CD4-positive, alpha-beta T cell treated with Interleukin-2 at 100 ng/mL for 4 hours (primary cell): ENCODE measurements around the gene BTNL8.
"Not testable (repeated sequence)": the region's sequence is repeated elsewhere in the genome, so short reads cannot be mapped to it uniquely, and the experiment has no call there.

Experiments used
- DNase-seq: peaks from one replicate; pipeline ENCODE4 v3.0.0-alpha.2; 2020; ENCODE audit warnings: low spot score

BTNL8 gene

GRCh38 chr5:180875860-180876426 is 23.0 kb upstream of the BTNL8 start:
- DNase-seq, result no peak

- not testable (repeated sequence) for DNase-seq
These were observed 13.0 kb upstream of the BTNL8 start for GRCh38 chr5:180885845-180886529.

DNA sequence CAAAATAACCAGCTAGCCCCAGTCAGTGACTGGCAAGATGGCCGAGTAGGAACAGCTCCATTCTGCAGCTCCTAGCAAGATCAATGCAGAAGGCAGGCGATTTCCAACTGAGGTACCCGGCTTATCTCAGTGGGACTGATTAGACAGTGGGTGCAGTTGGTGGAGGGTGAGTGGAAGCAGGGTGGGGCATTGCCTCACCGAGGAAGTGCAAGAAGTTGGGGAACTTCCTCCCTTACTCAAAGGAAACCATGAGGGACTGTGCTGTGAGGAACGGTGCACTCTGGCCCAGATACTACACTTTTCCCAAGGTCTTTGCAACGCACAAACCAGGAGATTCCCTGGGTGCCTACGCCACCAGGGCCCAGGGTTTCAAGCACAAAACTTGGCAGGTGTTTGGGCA is 9.6 kb upstream of the BTNL8 start:
- DNase-seq, result no peak

DNA sequence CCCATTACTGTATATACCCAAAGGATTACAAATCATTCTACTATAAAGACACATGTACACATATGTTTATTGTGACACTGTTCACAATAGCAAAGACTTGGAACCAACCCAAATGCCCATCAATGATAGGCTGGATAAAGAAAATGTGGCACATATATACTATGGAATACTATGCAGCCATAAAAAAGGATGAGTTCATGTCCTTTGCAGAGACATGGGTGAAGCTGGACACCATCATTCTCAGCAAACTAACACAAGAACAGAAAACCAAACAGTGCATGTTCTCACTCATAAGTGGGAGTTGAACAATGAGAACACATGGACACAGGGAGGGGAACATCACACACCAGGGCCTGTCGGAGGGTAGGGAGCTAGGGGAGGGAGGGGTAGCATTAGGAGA is 3.6 kb upstream of the BTNL8 start:
- not testable (repeated sequence) for DNase-seq

DNA sequence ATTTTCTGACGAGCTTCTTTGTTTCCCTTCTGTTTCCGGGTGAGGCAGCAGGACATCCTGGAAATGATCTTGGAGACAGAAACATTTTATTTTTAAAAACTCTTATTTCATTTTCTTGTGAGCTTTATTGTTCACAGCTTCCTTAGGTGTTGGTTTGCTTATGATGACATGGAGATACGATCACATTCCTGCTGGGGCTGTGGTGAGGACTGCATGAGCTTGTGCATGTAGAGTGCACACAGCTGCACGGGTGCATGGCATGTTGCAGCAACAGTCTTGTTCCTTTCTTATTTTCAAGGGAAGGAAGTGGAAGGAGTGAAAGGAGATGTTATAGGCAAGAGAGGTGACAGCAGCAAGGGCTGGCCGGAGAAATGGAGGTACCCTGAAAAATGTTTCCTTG is 1.2 kb downstream of the BTNL8 start:
- no peak for DNase-seq

DNA sequence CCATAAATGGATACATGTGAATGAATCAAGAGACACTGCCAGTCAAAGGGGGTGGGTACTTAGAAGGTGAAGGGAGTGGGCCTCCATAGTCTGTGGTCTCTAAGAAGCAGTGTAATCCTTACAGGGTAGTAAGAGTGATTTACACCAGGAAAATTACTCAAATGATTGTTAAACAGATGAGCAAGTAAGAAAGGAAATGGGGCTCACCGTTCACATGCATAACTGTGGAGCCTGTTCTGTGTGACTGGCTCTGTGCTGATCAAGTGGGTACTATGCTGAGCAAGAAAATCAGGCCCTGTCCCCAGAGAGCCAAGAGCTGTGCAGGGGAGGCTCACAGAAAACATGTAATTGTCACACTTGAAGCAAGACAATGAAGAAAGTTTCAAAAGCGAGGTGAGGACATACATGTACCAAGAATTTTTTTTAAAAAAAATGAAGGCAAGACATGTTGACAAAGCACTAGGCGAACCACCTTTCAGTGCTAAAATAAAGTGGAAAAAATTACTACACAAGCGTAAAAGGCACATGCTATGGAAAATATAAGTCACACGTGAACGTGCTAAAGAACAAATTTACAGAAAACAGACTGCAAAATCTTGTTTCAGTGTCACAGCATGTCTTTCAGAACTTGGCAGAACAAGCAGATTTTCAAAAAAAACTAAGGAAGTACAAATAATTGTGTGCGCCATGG is 2.5 kb downstream of the BTNL8 start:
- DNase-seq, result no peak

DNA sequence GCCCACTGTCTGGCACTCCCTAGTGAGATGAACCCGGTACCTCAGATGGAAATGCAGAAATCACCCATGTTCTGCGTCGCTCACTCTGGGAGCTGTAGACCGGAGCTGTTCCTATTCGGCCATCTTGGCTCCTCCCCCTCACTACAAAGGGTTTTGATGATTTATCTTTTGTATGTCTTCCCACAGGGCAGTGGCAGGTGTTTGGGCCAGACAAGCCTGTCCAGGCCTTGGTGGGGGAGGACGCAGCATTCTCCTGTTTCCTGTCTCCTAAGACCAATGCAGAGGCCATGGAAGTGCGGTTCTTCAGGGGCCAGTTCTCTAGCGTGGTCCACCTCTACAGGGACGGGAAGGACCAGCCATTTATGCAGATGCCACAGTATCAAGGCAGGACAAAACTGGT is 9.4 kb downstream of the BTNL8 start:
- DNase-seq, result no peak

DNA sequence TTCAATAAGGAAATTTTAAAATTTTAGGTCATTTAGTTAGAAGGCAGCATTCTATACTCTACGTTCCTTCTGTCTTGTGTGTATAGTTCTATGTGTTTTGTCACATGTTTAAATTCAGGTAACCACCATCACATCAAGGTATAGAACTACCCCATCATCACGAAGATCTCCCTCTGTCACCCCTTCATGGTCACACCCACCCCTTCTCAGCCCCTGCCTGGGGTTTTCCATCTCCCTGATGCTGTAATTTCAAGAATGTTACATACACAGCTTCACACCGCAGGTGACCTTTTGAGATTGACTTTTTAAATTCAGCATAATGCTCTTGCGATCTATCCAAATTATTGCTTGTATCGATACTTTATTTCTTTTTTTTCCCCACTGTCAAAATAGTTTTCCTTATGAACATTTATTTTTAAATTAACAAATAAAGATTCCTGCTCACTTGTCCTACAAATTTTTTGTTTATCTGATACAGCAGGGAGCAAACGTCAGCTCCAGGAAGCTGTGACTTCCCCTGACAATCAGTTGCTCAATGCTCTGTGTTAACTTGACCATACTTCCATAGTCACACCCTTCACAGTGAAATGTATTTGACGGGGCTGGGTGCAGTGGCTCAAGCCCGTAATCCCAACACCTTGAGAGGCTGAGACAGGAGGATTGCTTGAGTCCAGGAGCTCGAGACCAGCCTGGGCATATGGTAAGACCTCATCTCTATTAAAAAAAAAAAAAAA is 10.2 kb downstream of the BTNL8 start:
- DNase-seq, result no peak

GRCh38 chr5:180909782-180910181 is 10.8 kb downstream of the BTNL8 start:
- DNase-seq, result no peak

DNA sequence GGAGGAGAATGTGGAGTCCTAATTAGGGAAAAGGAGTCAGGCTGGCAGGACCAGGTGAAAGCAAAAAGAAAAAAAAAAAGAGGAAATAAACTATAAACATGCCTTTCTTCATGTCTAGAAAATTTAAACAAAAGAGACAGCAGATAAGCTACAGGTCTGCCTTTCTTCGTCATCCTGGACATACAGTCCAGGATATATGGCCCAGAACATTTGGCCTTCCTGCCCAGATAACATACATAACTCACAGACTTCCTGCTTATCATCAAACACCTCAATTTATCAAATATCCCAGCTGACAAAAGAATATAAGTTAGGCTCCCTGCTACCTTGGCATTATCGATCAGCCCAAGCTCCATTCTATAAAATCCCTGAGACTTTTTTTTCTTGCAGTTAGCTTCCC is 11.2 kb downstream of the BTNL8 start:
- DNase-seq, result no peak

DNA sequence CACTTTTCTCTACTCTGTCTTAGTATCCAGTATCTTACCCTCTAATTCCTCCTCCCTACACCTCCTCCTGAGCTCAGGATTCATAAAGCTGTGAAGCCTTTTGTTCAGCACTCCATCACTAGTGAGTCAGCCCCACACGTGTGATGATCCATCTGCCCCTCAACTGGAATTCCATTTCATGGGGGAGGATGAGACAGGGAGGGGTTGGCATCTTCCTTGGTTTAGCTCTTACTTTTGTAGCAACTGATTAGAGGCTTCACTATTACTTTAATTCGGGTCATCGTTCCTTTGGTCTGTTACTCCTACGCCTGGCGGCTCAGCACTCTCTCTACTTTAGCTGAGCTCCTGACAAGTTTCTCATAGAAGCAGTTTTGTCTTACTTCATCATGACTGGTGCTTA is 11.8 kb downstream of the BTNL8 start:
- no peak for DNase-seq

DNA sequence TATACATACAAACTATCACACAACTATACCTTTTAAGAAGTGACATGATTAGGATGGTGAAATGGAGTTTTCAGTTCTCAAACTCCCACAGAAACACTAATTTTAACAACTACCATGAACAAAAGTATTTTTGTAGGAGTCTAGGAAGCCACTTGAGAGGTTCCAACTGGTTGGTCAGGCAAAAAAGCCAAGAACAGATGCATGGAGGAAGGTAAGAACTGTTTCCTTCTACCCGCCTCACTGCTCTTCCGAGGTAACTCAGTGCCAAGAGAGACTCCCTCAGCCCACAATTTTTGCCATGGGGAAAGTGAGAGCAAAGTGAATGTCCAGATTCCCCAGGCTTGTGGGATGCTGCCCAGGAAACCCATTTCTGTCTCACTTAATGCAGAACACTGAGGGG is 15.7 kb downstream of the BTNL8 start:
- no peak for DNase-seq

- DNase-seq, result no peak
These were observed 17.0 kb downstream of the BTNL8 start for GRCh38 chr5:180915924-180916323.

DNA sequence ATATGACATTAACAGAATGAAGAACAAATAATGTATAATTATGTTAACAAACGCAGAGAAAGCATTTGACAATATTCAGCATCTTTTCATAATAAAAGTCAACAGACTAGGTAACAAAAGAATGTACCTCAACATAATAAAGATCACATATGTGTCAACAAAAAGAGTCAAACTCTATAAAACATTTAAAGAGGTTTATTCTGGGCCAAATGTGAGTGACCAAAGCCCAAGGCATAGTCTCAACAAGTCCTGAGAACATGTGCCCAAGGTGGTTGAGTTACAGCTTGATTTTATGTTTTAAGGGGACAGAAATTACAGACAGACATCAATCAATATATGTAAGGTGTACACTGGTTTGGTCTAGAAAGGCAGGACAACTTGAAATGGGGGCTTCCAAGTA is 19.4 kb downstream of the BTNL8 start:
- no peak for DNase-seq

- no peak for DNase-seq
These were observed 21.8 kb downstream of the BTNL8 start for GRCh38 chr5:180920710-180921109.

GRCh38 chr5:180922932-180923331 is 24.0 kb downstream of the BTNL8 start:
- DNase-seq, result no peak

GRCh38 chr5:180932660-180933059 is 33.7 kb downstream of the BTNL8 start:
- DNase-seq, result no peak

- no peak for DNase-seq
These were observed 36.2 kb downstream of the BTNL8 start for GRCh38 chr5:180935203-180935602.

DNA sequence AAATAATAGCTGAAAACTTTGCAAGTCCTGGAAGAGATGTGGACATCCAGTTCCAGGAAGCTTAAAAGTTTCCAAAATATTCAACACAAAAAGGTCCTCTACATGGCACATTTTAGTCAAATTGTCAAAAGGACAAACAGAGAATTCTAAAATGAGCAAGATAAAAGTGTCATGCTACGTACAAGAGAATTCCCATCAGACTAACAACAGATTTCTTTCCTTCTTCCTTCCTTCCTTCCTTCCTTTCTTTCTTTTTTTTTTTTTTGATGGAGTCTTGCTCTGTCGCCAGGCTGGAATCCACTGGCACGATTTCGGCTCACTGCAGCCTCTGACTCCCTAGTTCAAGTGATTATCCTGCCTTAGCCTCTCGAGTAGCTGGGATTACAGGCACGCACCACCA is 39.3 kb downstream of the BTNL8 start:
- no peak for DNase-seq

- no peak for DNase-seq
These were observed 51.5 kb downstream of the BTNL8 start for GRCh38 chr5:180950291-180950949.

DNA sequence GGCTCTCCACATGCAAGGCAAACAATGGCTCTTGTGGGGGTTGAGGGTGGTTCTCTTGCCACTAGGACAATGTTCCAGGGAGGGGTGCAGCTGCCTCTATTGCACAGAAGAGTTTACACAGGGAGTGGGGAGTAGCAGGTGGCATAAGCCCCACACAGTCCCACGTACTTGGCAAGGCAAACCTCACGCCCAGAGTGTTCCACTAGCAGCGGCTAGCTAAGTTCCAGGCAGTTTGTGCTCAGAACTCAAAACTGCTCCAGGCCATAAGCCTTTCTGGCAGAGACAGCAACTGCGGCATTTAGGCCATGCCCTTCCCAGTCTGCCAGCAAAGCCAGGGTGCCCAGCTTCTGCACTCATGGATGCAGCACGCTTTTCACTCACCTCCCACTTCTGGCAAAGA is 60.7 kb downstream of the BTNL8 start:
- no peak for DNase-seq

GRCh38 chr5:180960209-180960608 is 61.2 kb downstream of the BTNL8 start:
- DNase-seq, result no peak
